VCaP (cell line): ENCODE data around the gene AADACL2.

Experiments used
- H3K27ac ChIP-seq: fragments of 450-650 bp; 2 replicates; pipeline ENCODE4 v1.5.1; 2017
- CTCF ChIP-seq: fragments of 450-650 bp; conservative IDR thresholded peaks from 2 replicates; pipeline ENCODE4 v1.5.1; 2017; ENCODE audit warnings: mild to moderate bottlenecking, moderate library complexity

The AADACL2 gene

DNA sequence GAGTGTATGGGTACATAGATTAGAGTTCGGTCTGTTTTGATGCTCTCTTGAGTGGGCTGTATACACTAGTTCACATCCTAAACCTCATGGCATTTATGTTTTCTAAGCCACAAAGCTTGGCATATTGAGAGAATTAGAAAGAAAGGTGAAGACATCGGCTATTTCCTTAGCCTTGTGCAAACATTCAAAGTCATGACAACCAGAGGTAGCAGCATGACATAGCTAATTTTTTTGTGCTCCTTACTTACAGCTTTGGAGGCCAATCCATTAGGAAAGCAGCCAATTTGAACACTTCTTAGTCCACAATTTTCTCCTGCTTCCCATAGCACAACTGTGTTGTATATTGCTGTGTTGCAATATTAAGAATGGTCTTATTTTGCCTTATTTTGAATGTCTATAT lies 58.7 kb downstream of the AADACL2 start:
- TF ChIP-seq CTCF = no peak
- no peak overlapping the region for H3K27ac ChIP-seq

- no peak for TF ChIP-seq CTCF
- no peak overlapping the region for H3K27ac ChIP-seq
Measured at GRCh38 chr3:151793636-151794035, 59.9 kb downstream of the AADACL2 start.

DNA sequence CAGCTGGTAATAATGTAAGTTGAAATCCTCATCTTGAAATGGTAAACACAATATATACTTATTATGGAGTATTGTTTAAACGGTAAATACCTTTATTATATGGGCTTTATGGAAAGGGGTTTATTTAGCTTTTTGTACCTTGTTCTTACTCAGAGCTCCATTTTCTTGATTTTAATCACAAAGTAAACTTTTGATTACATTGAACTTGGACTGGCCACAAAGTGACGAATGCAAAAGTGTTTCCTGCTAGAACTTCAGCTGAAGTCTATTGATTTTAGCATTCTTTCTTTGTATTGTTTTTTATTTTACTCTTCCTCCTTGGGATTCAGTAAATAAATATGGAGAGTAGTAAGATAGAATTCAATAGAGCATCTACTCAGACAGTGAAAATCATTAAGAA lies 60.4 kb downstream of the AADACL2 start:
- H3K27ac ChIP-seq = no peak overlapping the region
- no peak for TF ChIP-seq CTCF

DNA sequence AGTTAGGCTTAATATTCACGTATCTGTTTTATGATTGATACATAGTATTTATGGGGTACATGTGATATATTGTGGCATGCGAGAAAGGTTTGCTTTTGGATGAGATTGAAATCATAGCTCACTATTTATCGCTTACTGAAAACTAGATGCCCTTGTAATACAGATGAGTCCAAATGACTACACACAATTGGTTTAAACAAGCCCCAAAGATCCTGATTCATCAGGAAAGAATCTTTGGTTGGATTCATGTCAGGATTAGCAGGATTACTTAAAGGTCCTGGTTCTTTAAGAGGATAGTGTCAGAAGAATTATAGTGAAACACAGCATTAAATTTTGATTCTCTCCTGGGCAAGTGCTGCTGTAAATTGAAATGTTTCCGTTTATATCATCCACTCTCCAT lies 61.5 kb downstream of the AADACL2 start:
- H3K27ac ChIP-seq = no peak overlapping the region
- TF ChIP-seq CTCF = no peak

GRCh38 chr3:151796105-151796680 lies 62.5 kb downstream of the AADACL2 start:
- H3K27ac ChIP-seq = no peak overlapping the region
- TF ChIP-seq CTCF = no peak

GRCh38 chr3:151798466-151798865 lies 64.7 kb downstream of the AADACL2 start:
- no peak overlapping the region for H3K27ac ChIP-seq
- TF ChIP-seq CTCF = no peak

GRCh38 chr3:151800431-151800830 lies 66.7 kb downstream of the AADACL2 start:
- TF ChIP-seq CTCF = no peak
- no peak overlapping the region for H3K27ac ChIP-seq
